ENCODE measurements around the gene MDK.

MDK gene

DNA sequence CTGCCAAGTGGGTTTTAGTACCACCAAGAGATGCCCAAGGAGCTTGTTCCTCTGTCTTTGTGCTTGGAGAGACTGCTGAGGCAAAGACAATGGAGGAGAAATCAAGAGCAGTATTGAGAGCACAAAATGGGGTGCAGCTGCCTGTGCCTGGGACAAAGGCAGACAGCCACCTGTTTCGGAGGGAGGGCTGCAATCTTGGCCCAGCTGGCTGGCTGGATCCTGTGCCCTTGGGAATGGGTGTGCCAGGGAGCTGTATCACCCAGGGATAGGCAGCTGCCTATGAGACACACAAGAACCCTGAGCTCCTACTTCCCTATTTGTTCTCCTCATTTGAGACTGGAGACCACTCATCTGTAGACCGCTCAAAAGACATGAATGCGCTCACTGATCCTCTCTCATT, 33.4 kb downstream of the MDK start:
- DNase-seq (ENCODE audit: extremely low read depth, low read depth), result no peak
- TF ChIP-seq, protein P1, sequence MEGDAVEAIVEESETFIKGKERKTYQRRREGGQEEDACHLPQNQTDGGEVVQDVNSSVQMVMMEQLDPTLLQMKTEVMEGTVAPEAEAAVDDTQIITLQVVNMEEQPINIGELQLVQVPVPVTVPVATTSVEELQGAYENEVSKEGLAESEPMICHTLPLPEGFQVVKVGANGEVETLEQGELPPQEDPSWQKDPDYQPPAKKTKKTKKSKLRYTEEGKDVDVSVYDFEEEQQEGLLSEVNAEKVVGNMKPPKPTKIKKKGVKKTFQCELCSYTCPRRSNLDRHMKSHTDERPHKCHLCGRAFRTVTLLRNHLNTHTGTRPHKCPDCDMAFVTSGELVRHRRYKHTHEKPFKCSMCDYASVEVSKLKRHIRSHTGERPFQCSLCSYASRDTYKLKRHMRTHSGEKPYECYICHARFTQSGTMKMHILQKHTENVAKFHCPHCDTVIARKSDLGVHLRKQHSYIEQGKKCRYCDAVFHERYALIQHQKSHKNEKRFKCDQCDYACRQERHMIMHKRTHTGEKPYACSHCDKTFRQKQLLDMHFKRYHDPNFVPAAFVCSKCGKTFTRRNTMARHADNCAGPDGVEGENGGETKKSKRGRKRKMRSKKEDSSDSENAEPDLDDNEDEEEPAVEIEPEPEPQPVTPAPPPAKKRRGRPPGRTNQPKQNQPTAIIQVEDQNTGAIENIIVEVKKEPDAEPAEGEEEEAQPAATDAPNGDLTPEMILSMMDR (IDR thresholded peaks at IDR 0.05; ENCODE audit: low read depth, low read length, missing control alignments), result no peak
- no peak overlapping the region for H3K4me3 ChIP-seq (replicated peaks; ENCODE audit: low read depth, low read length)

- TF ChIP-seq, protein P1 (IDR thresholded peaks at IDR 0.05; ENCODE audit: low read depth, low read length, missing control alignments), result no peak
- no peak for DNase-seq (ENCODE audit: extremely low read depth, low read depth)
- H3K4me3 ChIP-seq (replicated peaks; ENCODE audit: low read depth, low read length), result no peak overlapping the region
Measured at GRCh38 chr11:46417711-46418110, 36.2 kb downstream of the MDK start.

DNA sequence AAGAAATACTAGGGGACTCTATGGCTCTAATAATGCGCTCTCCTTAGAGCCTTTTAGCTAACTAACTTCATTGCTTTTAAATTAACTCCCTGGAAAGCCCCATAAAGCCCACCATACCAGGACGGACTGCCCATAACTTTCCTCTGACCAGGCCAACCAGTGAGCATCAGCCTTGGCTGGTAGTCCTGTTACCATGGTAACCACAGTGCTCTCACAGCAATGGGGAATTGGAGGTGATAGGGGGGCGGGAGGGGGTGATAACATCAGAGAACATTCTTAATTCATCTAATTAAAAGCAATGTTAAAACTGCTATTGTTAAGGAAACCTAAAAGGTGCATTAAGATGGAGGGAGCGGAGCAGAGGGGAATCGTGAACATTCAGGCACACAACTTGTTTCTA, 37.3 kb downstream of the MDK start:
- TF ChIP-seq, protein P1 (IDR thresholded peaks at IDR 0.05; ENCODE audit: low read depth, low read length, missing control alignments), result no peak
- no peak for DNase-seq (ENCODE audit: extremely low read depth, low read depth)
- no peak overlapping the region for H3K4me3 ChIP-seq (replicated peaks; ENCODE audit: low read depth, low read length)

DNA sequence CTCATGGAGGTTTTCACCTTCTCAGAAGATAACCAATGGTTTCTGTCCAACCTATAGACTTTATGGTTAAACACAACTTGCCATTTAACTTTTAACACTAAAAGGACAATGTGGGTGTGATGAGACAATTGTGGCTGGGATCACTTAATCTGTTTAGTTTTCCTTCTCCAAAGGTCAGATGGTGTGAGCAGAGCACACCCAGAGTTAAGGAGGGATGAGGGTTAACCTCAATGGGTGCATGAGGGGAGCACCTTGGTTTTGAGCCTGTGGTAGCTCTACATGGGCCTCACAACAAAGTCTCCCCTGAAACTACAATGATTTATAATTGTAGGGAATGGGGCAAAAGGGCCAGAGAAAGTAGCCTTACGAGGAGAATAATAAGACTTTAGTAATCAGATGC, 39.0 kb downstream of the MDK start:
- no peak for DNase-seq (ENCODE audit: extremely low read depth, low read depth)
- no peak overlapping the region for H3K4me3 ChIP-seq (replicated peaks; ENCODE audit: low read depth, low read length)
- TF ChIP-seq, protein P1 (IDR thresholded peaks at IDR 0.05; ENCODE audit: low read depth, low read length, missing control alignments), result no peak

DNA sequence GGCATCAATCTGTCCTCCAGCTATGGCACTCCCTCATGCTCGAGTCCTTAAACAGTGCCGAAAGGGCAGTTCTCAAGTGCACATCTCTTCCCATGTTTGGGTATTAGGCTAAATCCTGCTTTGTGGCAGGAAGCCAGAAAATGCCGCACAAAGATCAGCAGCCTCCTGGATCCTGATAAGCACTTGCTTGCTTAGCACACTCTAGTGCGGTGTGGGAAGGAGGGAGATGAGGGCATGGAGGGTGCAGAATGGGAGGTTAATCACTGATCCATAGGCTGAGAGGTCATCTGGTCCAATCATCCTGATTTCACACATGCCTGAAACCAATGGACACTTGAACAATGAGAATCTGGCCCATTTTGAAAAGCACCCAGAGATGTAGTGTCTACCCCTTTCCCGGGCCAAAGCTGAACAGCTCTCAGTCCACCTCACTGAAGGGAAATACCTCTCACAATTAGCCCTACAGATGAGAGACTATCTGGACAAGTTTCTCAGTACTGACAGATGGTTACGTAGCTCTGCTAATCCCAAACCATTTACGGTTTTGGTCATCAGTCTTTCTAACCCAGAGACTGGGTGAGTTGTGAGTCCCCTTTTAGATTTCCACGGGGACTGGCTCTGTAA, 39.9 kb downstream of the MDK start:
- DNase-seq (ENCODE audit: extremely low read depth, low read depth), result no peak
- TF ChIP-seq, protein P1 (IDR thresholded peaks at IDR 0.05; ENCODE audit: low read depth, low read length, missing control alignments), result no peak
- no peak overlapping the region for H3K4me3 ChIP-seq (replicated peaks; ENCODE audit: low read depth, low read length)

DNA sequence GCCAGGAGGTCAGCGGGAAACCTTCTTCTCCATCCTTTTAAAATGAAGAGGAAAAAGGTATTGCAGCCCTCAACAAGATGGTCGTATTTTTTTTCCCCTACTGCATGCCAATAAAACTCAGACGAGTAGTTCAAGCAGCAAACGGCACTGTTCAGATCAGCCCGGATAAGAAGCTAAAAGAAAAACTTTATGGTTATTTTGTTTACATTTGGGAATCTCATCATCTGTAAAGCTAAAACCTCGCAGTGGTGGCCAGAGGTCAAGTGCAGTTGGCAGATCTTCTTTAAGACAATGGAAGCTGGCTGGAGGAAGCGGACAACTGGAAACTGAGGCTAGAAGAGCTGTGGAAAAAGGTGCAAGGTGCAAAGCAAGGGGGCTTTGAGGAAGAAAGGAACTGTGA, 41.1 kb downstream of the MDK start:
- DNase-seq (ENCODE audit: extremely low read depth, low read depth), result no peak
- H3K4me3 ChIP-seq (replicated peaks; ENCODE audit: low read depth, low read length), result no peak overlapping the region
- TF ChIP-seq, protein P1 (IDR thresholded peaks at IDR 0.05; ENCODE audit: low read depth, low read length, missing control alignments), result no peak

Data from HFF-Myc (cell line).